OCI-M2 (cell line): ENCODE results near the gene GJB3.
"Not testable (repeated sequence)": the region's sequence is repeated elsewhere in the genome, so short reads cannot be mapped to it uniquely, and the experiment has no call there.

Experiments used
- DNase-seq: peaks from one replicate; lab custom pipeline; 2025; ENCODE audit not compliant: unreplicated experiment; lab: John Stamatoyannopoulos, UW

Gene GJB3

GRCh38 chr1:34759503-34760357 is 21.3 kb upstream of the GJB3 start, which contains the start of gene GJB4:
GJB4 (plus strand) TSS chr1:34759740; CDS start chr1:34761255, 1,515 bp downstream.
- DNase-seq = no peak

GRCh38 chr1:34761176-34761761 is 19.7 kb upstream of the GJB3 start:
- no peak for DNase-seq

DNA sequence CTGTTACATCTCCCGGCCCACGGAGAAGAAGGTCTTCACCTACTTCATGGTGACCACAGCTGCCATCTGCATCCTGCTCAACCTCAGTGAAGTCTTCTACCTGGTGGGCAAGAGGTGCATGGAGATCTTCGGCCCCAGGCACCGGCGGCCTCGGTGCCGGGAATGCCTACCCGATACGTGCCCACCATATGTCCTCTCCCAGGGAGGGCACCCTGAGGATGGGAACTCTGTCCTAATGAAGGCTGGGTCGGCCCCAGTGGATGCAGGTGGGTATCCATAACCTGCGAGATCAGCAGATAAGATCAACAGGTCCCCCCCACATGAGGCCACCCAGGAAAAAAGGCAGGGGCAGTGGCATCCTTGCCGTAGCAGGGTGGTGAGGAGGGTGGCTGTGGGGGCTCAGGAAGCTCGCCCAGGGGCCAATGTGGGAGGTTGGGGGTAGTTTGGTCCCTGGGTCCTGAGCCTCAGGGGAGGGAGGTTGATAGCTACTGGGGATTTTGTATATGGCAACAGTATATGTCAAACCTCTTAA is 19.2 kb upstream of the GJB3 start:
- DNase-seq = no peak

GRCh38 chr1:34762474-34763141 is 18.4 kb upstream of the GJB3 start:
- DNase-seq = no peak

- DNase-seq = no peak
Observed at GRCh38 chr1:34763142-34763781, 17.8 kb upstream of the GJB3 start.

DNA sequence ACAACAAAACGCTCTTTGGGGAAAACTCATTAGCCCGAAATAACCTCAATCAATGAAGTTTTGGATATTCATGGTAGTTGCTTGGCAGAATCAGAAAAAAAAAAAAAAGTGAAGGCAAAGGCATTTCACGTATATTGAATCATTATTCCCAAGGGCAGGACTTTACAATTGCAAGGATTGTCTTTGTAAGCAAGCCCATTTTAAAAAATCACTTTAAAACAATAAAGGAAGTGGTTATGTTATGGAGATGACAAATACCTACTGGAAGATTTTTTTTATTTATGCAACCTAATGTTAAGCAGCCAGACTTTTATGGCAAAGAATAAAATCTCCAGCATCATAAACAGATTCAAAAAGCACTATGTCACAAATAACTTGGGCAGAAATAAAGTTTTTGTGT is 12.2 kb upstream of the GJB3 start:
- no peak for DNase-seq

DNA sequence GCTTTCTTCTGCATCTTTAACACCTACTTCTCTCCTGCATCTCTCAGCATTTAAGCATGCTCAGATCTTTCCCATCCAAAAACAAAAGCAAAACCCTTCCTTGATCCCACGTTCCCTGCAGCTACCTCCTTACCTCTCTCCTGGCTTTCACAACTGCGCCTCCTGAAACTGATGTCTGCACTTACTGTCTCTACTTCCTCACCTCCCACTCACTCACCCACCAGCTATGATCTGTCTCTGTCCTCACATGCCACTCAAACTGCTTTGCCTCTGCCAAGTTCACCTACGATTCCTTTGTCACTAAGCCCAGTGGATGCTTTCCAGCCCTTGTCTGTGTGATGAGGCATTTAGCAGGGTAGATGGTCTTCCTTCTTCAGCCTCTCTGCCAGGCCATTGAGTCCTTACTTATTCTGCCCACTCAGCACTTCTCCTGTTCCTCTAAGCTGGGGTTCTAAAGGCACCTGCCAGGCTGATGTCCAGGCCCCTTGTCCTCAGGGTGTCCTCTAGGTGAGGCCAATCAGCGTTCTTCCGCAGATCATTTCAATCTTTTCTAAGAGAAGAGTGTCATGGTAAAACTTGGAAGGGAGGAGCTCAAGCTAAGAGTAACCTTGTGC is 10.0 kb upstream of the GJB3 start:
- no peak for DNase-seq

DNA sequence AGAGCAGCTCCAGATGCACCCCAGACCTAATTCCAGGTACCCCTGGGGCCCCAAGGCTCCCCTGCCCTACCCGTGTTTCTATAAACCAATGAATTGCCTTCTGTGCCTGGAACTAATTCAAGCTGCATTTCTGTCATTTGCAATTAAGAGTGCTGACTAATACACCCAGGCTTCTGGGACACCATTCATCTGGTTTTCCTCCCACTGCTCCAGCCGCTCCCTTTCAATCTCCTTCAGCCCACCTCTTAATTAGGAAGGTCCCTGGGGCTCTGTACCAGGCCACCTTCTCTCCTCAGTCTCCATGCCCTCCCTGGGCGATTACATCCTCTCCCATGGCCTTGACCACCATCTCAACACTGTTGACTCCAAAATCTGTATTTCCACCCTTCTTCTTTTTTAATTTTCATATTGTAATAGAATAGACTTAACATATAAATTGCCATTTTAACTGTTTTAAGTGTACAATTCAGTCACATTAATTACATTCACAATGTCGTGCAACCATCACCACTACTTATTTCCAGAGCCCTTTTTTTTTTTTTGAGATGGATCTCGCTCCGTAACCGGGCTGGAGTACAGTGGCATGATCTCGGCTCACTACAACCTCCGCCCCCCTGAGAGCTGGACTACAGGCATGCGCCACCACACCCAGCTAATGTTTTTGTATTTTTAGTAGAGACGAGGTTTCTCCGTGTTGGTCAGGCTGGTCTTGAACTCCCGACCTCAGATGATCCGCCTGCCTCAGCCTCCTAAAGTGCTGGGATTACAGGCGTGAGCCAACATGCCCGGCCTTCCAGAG is 9.2 kb upstream of the GJB3 start:
- no peak for DNase-seq

GRCh38 chr1:34773114-34773513 is 7.9 kb upstream of the GJB3 start:
- not testable (repeated sequence) for DNase-seq

DNA sequence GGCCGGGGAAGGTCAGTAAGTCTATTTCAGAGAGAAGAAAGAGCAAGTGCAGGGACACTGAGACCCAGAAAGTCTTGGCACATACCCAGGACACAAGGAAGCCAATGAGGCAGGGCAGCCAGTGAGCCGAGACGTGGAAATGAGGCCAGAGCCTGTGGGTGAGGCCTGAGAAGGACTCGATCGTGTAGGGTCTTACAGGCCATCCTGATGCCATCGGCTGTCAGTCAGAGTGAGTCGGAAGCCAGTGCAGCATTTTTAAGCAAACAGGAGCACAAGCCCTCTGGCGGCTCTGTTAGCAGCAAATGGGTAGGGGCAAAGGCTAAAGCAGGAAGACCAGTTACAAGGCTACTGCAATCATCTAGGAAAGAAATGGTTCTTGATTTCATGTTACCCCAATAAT is 6.1 kb upstream of the GJB3 start:
- no peak for DNase-seq

DNA sequence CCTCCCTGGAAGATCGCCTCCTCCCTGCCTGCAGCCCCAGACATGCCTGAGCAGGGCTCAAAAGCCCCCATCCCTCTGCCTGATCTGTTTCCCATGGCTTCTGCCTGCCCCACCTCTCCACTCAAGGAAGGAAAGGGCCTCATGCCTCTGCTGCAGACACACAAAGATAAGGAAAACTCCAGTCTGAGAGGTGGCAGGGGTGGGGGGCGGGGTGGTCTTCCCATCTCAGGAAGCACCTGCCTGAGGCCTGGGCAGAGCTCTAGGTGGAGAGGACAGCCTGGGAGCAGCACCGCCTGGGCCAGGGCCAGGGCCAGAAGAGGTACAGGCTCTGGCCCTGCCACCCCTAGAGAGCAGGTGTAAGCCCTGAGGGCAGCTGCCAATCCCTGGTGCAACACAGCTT is 4.1 kb upstream of the GJB3 start:
- no peak for DNase-seq

DNA sequence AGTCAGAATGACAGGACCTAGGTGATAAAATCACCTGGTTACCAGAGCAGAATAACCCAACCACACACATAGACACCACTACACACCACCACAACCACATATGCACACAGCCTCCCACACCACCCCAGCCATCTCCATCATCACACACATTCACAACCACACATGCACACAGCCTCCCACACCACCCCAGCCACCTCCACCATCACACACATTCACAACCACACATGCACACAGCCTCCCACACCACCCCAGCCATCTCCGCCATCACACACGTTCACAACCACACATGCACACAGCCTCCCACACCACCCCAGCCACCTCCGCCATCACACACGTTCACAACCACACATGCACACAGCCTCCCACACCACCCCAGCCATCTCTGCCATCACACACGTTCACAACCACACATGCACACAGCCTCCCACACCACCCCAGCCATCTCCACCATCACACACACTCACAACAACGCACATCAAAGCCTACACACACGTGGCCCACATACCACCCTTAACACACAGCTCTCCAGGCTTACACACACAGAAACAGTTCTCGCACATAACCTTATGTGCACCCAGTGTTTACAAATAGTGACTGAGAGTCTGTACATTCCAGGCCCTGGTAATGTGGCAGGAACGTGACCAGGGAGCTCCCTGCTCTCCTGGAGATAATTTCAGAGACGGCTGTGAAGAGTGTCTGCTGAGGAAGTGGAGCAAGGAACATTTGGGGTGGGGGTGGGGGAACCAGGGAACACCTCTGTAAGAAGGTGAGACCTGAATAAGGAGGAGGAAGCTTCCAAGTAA is 3.3 kb upstream of the GJB3 start:
- DNase-seq = no peak

GRCh38 chr1:34778381-34778780 is 2.6 kb upstream of the GJB3 start:
- no peak for DNase-seq

DNA sequence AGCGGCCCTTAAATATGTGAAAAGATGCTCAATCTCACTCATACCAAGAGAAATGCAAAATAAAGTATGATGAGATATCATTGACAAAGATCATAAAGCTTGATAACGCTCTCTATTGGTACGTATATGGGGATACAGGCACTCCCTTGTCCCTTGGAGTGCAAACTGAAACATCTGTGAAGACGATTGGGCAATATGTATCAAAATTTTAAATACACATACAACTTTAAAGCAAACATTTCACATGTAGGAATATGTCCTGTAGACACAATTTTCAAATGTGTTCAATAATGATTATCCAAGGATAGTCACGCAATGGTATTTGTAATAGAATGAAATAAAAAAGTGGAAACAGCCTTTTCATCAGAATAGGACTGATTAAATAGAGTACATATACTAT is 2.0 kb upstream of the GJB3 start:
- no peak for DNase-seq

GRCh38 chr1:34779526-34779925 is 1.5 kb upstream of the GJB3 start:
- no peak for DNase-seq

DNA sequence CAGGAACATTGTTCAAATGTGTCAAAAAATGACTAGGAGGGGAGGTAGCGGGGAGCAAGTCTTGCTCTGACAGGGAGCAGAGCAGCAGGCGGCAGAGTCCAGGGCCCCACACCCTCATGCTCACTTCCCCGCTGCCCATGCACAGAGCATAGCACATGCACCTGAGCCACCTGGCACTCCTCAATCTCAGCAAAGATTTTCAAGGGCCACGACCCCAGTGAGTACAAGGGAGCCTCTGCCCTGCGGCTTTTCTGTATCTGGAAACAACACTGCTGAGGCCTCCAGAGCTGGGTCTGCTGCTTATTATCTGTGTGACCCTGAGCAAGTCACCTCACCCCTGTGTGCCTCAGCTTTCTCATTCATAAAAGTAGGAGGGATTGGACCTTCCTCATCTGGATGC is 1.1 kb upstream of the GJB3 start:
- no peak for DNase-seq

- no peak for DNase-seq
Observed at GRCh38 chr1:34780528-34780927, 486 bp upstream of the GJB3 start.

DNA sequence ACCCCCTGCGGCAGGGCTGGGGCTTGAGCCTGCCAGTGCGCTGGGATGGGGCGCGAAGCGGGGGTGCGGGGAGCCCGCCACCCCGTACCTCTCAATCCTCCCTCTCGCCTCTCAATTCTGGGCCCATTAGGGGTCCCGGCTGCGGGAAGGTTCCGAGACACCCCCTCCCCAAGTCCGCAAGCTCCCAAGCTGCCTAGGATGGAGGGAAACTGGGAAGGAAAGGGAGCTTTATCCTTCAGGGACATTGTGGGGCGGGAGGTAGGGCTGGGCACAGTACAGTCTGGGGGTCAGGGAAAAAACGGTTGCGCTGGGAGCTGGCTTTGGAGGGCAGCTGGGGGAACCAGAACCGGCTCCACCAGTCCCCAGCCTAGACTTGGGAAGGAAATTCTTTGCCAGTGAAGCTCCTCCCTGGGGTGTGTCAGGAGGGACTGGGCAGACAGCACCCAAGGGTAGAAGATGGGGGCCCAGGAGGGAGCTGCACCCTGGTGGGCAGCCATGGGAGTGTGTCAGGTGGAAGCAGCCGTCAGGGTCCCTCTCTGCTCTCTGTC is 904 bp downstream of the GJB3 start:
- no peak for DNase-seq

DNA sequence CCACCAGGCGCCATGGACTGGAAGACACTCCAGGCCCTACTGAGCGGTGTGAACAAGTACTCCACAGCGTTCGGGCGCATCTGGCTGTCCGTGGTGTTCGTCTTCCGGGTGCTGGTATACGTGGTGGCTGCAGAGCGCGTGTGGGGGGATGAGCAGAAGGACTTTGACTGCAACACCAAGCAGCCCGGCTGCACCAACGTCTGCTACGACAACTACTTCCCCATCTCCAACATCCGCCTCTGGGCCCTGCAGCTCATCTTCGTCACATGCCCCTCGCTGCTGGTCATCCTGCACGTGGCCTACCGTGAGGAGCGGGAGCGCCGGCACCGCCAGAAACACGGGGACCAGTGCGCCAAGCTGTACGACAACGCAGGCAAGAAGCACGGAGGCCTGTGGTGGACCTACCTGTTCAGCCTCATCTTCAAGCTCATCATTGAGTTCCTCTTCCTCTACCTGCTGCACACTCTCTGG is 3.8 kb downstream of the GJB3 start:
- DNase-seq = no peak
